Fibroblast of lung (primary cell): ENCODE results near the gene TRIM34. TPM values are rescaled to one million over a fixed set of nuclear protein-coding genes. Genes with fewer than 3 reads are reported as not detected.
"Not testable (repeated sequence)": the region's sequence is repeated elsewhere in the genome, so short reads cannot be mapped to it uniquely, and the experiment has no call there.

Source experiments
- DNase-seq, 2 donors: peaks; one replicate each; pipeline versions ENCODE4 v3.0.0 to v3.0.0-alpha.2; 2010; ENCODE audit warnings: low read depth in 2 of 2
- H2AFZ ChIP-seq: 2 replicates; pipeline ENCODE4 v1.5.1; 2012; ENCODE audit warnings: low read length, control low read depth, inconsistent platforms
- H3K27ac ChIP-seq: 2 replicates; pipeline ENCODE4 v1.5.1; 2011; ENCODE audit warnings: low read length, control low read depth; ENCODE audit not compliant: insufficient read depth
- H3K27me3 ChIP-seq: 2 replicates; pipeline ENCODE4 v1.5.1; 2011; ENCODE audit warnings: mild to moderate bottlenecking, low read length; ENCODE audit not compliant: control insufficient read depth, insufficient read depth
- H3K36me3 ChIP-seq: 2 replicates; pipeline ENCODE4 v1.5.1; 2011; ENCODE audit warnings: low read length; ENCODE audit not compliant: control insufficient read depth, insufficient read depth
- H3K4me1 ChIP-seq: 2 replicates; pipeline ENCODE4 v1.5.1; 2011; ENCODE audit warnings: low read length; ENCODE audit not compliant: control insufficient read depth, insufficient read depth; ENCODE audit errors: extremely low read depth
- H3K4me2 ChIP-seq: 2 replicates; pipeline ENCODE4 v1.5.1; 2011; ENCODE audit warnings: low read length, control low read depth; ENCODE audit not compliant: insufficient read depth; ENCODE audit errors: extremely low read depth
- H3K4me3 ChIP-seq, 4 experiments: fragments of 200-600 bp in 1 of 4; sonication (generic) in 1 of 4; replicated peaks in 1 of 4; 2 replicates each; pipeline ENCODE4 v1.5.1; 2011 to 2016; ENCODE audit warnings: low read length in 4 of 4, low read depth in 3 of 4, mild to moderate bottlenecking in 3 of 4, control low read depth in 2 of 4, inconsistent platforms in 1 of 4, mixed read lengths in 1 of 4; ENCODE audit not compliant: insufficient read depth in 1 of 4; ENCODE audit errors: control extremely low read depth in 1 of 4
- H3K79me2 ChIP-seq: 2 replicates; pipeline ENCODE4 v1.5.1; 2012; ENCODE audit warnings: mild to moderate bottlenecking, low read length, inconsistent platforms; ENCODE audit not compliant: control insufficient read depth, insufficient read depth
- H3K9ac ChIP-seq: 2 replicates; pipeline ENCODE4 v1.5.1; 2011; ENCODE audit warnings: mild to moderate bottlenecking, low read length, control low read depth; ENCODE audit not compliant: insufficient read depth
- H3K9me3 ChIP-seq: 2 replicates; pipeline ENCODE4 v1.5.1; 2012; ENCODE audit warnings: low read depth, low read length; ENCODE audit not compliant: control insufficient read depth, insufficient read depth
- H4K20me1 ChIP-seq: 2 replicates; pipeline ENCODE4 v1.5.1; 2011; ENCODE audit warnings: low read length; ENCODE audit not compliant: control insufficient read depth, insufficient read depth; ENCODE audit errors: extremely low read depth
- CTCF ChIP-seq, 2 donors: IDR thresholded peaks in 1 of 2; conservative IDR thresholded peaks in 1 of 2; 1 replicate in 1 of 2; 2 replicates in 1 of 2; pipeline ENCODE4 v1.5.1; 2011 to 2012; ENCODE audit warnings: low read length in 2 of 2, control low read depth in 1 of 2, inconsistent platforms in 1 of 2, low read depth in 1 of 2, mild to moderate bottlenecking in 1 of 2
- EZH2 ChIP-seq: IDR thresholded peaks from 2 replicates; pipeline ENCODE4 v1.5.1; 2012; ENCODE audit warnings: low read length, control low read depth, mild to moderate bottlenecking; ENCODE audit errors: missing control alignments
- polyA plus RNA-seq, 2 donors: library from polyadenylated mRNA; depleted of rRNA in 1 of 2; stranded (reverse) in 1 of 2; unstranded in 1 of 2; fragments of >200 nt; gene quantifications; 2 replicates each; pipeline ENCODE4 v1.2.1, GENCODE V29; 2011 to 2012; ENCODE audit warnings: missing spikeins in 1 of 2
- total RNA-seq: library from RNA; depleted of rRNA; stranded (reverse); fragments of >200 nt; gene quantifications from 2 replicates; pipeline ENCODE4 v1.2.1, GENCODE V29; 2014

TRIM34 gene
- total and polyA plus RNA-seq, 2 donors (not counting 1 experiment from before 2014, with no cell fraction given) = 17.8 to 18.5 TPM

- Histone ChIP-seq H2AFZ (no peak overlapping the region), H3K36me3 (peaks cover 2% of the 10 kb centered on the region), H3K4me2 (no peak overlapping the region), H3K4me3 (no peak overlapping the region), H3K9ac (no peak overlapping the region), H3K27me3 (no peaks in the 10 kb centered on the region), H3K9me3 (no peaks in the 10 kb centered on the region), H3K79me2 (no peaks in the 10 kb centered on the region), H3K27ac (no peak overlapping the region), H3K4me1 (no peaks in the 10 kb centered on the region), H4K20me1 (no peaks in the 10 kb centered on the region)
- no peak for TF ChIP-seq EZH2
- TF ChIP-seq CTCF (conservative IDR thresholded peaks at IDR 0.05 in 1 of 2, IDR thresholded peaks at IDR 0.05 in 1 of 2; ENCODE audit: low read depth in 1 of 2, low read length in 2 of 2) = no peak
- no peak for DNase-seq
Observed at GRCh38 chr11:5643585-5643984, 18.8 kb downstream of the TRIM34 start.

GRCh38 chr11:5646139-5646538 lies 21.3 kb downstream of the TRIM34 start:
- Histone ChIP-seq H3K79me2 (no peaks in the 10 kb centered on the region), H2AFZ (no peak overlapping the region), H3K4me2 (no peak overlapping the region), H3K4me1 (no peaks in the 10 kb centered on the region), H3K27me3 (no peaks in the 10 kb centered on the region), H3K9ac (no peak overlapping the region), H3K27ac (no peak overlapping the region), H3K36me3 (peaks cover 2% of the 10 kb centered on the region), H3K9me3 (no peaks in the 10 kb centered on the region), H4K20me1 (no peaks in the 10 kb centered on the region), H3K4me3 (no peak overlapping the region)
- no peak for DNase-seq
- TF ChIP-seq CTCF (conservative IDR thresholded peaks at IDR 0.05 in 1 of 2, IDR thresholded peaks at IDR 0.05 in 1 of 2; ENCODE audit: low read depth in 1 of 2, low read length in 2 of 2) (no peak), EZH2 (no peak)

GRCh38 chr11:5655474-5655873 lies 30.7 kb downstream of the TRIM34 start:
- H3K9me3 ChIP-seq = no peaks in the 10 kb centered on the region
- H4K20me1 ChIP-seq = no peaks in the 10 kb centered on the region
- H3K27ac ChIP-seq = no peak overlapping the region
- H2AFZ ChIP-seq = no peak overlapping the region
- no peaks in the 10 kb centered on the region for H3K4me1 ChIP-seq
- H3K4me2 ChIP-seq = no peak overlapping the region
- TF ChIP-seq CTCF (conservative IDR thresholded peaks at IDR 0.05 in 1 of 2, IDR thresholded peaks at IDR 0.05 in 1 of 2; ENCODE audit: low read depth in 1 of 2, low read length in 2 of 2) (no peak), EZH2 (no peak)
- no peaks in the 10 kb centered on the region for H3K79me2 ChIP-seq
- H3K9ac ChIP-seq = no peak overlapping the region
- no peaks in the 10 kb centered on the region for H3K36me3 ChIP-seq
- no peaks in the 10 kb centered on the region for H3K27me3 ChIP-seq
- H3K4me3 ChIP-seq = no peak overlapping the region
- no peak for DNase-seq

- H3K79me2 ChIP-seq, DNase-seq, H3K9me3 ChIP-seq, H3K4me2 ChIP-seq, H3K4me3 ChIP-seq, H3K4me1 ChIP-seq, H3K9ac ChIP-seq, H4K20me1 ChIP-seq, H2AFZ ChIP-seq, H3K36me3 ChIP-seq, H3K27me3 ChIP-seq, H3K27ac ChIP-seq: not testable (repeated sequence)
Observed at GRCh38 chr11:5656956-5657355, 32.2 kb downstream of the TRIM34 start.
